Measurements from ENCODE around the gene TES.
A peak's percentile ranks its signal among the peaks of the same experiment; 100 is the strongest.

Gene TES

GRCh38 chr7:116213361-116214130 is 3.2 kb downstream of the TES start:
- Histone ChIP-seq H3K4me3 (ENCODE audit: low read depth in 1 of 2, low read length in 2 of 2) (no peak overlapping the region), H2AFZ (ENCODE audit: low read depth, low read length) (no peak overlapping the region), H3K9me3 (ENCODE audit: insufficient read depth, low read length, severe bottlenecking) (peaks cover 10% of the 10 kb centered on the region), H3K4me1 (ENCODE audit: insufficient read depth, low read length) (peaks cover 12% of the 10 kb centered on the region), H3K79me2 (ENCODE audit: insufficient read depth, low read length) (no peaks in the 10 kb centered on the region), H3K4me2 (ENCODE audit: insufficient read depth, low read length) (no peak overlapping the region), H4K20me1 (ENCODE audit: insufficient read depth, low read length) (no peaks in the 10 kb centered on the region), H3K27ac (ENCODE audit: low read length) (no peak overlapping the region), H3K9ac (ENCODE audit: low read depth, low read length) (no peak overlapping the region), H3K27me3 (ENCODE audit: insufficient read depth, low read length, poor library complexity) (no peaks in the 10 kb centered on the region), H3K36me3 (ENCODE audit: insufficient read depth, low read length) (no peaks in the 10 kb centered on the region)
- ATAC-seq (ENCODE audit: insufficient read depth, low read depth), result no peak
- TF ChIP-seq EZH2 (IDR thresholded peaks at IDR 0.05; ENCODE audit: borderline replicate concordance, low read depth, low read length, severe bottlenecking), result no peak
- TF ChIP-seq CTCF (IDR thresholded peaks at IDR 0.05; ENCODE audit: borderline replicate concordance, extremely low read depth, low read length, poor library complexity, severe bottlenecking), result no peak
- no peak for DNase-seq

- H3K27me3 ChIP-seq (ENCODE audit: insufficient read depth, low read length, poor library complexity), result no peaks in the 10 kb centered on the region
- ATAC-seq (ENCODE audit: insufficient read depth, low read depth) (no peak), DNase-seq (no peak)
- H4K20me1 ChIP-seq (ENCODE audit: insufficient read depth, low read length), result no peaks in the 10 kb centered on the region
- no peak overlapping the region for H3K4me2 ChIP-seq (ENCODE audit: insufficient read depth, low read length)
- peaks cover 12% of the 10 kb centered on the region for H3K4me1 ChIP-seq (ENCODE audit: insufficient read depth, low read length)
- no peak overlapping the region for H3K27ac ChIP-seq (ENCODE audit: low read length)
- H3K4me3 ChIP-seq (ENCODE audit: low read depth in 1 of 2, low read length in 2 of 2), result no peak overlapping the region
- H3K36me3 ChIP-seq (ENCODE audit: insufficient read depth, low read length), result no peaks in the 10 kb centered on the region
- H3K79me2 ChIP-seq (ENCODE audit: insufficient read depth, low read length), result no peaks in the 10 kb centered on the region
- no peak for TF ChIP-seq CTCF (IDR thresholded peaks at IDR 0.05; ENCODE audit: borderline replicate concordance, extremely low read depth, low read length, poor library complexity, severe bottlenecking)
- H3K9ac ChIP-seq (ENCODE audit: low read depth, low read length), result no peak overlapping the region
- peaks cover 10% of the 10 kb centered on the region for H3K9me3 ChIP-seq (ENCODE audit: insufficient read depth, low read length, severe bottlenecking)
- H2AFZ ChIP-seq (ENCODE audit: low read depth, low read length), result no peak overlapping the region
Measured at GRCh38 chr7:116214921-116215320, 4.6 kb downstream of the TES start.

GRCh38 chr7:116215551-116215950 is 5.2 kb downstream of the TES start:
- no peaks in the 10 kb centered on the region for H3K79me2 ChIP-seq (ENCODE audit: insufficient read depth, low read length)
- H3K4me3 ChIP-seq (ENCODE audit: low read depth in 1 of 2, low read length in 2 of 2), result no peak overlapping the region
- H2AFZ ChIP-seq (ENCODE audit: low read depth, low read length), result 0 out of 2 replicates have a peak overlapping the region, but pooled peaks have one; percentile 43
- H3K4me1 ChIP-seq (ENCODE audit: insufficient read depth, low read length), result peaks cover 12% of the 10 kb centered on the region
- no peak for TF ChIP-seq EZH2 (IDR thresholded peaks at IDR 0.05; ENCODE audit: borderline replicate concordance, low read depth, low read length, severe bottlenecking)
- no peak for TF ChIP-seq CTCF (IDR thresholded peaks at IDR 0.05; ENCODE audit: borderline replicate concordance, extremely low read depth, low read length, poor library complexity, severe bottlenecking)
- H3K4me2 ChIP-seq (ENCODE audit: insufficient read depth, low read length), result no peak overlapping the region
- ATAC-seq (ENCODE audit: insufficient read depth, low read depth) (no peak), DNase-seq (no peak)
- H3K27me3 ChIP-seq (ENCODE audit: insufficient read depth, low read length, poor library complexity), result no peaks in the 10 kb centered on the region
- no peaks in the 10 kb centered on the region for H3K36me3 ChIP-seq (ENCODE audit: insufficient read depth, low read length)
- H3K27ac ChIP-seq (ENCODE audit: low read length), result no peak overlapping the region
- H3K9me3 ChIP-seq (ENCODE audit: insufficient read depth, low read length, severe bottlenecking), result peaks cover 9% of the 10 kb centered on the region
- no peak overlapping the region for H3K9ac ChIP-seq (ENCODE audit: low read depth, low read length)
- H4K20me1 ChIP-seq (ENCODE audit: insufficient read depth, low read length), result no peaks in the 10 kb centered on the region

Data from DND-41 (cell line).